Prostate gland (tissue), 2 donors: ENCODE measurements around the gene MCM6. TPM values are rescaled to one million over a fixed set of nuclear protein-coding genes. Genes with fewer than 3 reads are reported as not detected.
"Not testable (repeated sequence)": the region's sequence is repeated elsewhere in the genome, so short reads cannot be mapped to it uniquely, and the experiment has no call there.

Experiments used
- DNase-seq: peaks from one replicate; pipeline ENCODE4 v3.0.0-alpha.2; 2019; ENCODE audit warnings: low spot score
- H3K27ac ChIP-seq, 2 donors: fragments of 200-600 bp; sonication (generic); 2 replicates each; pipeline ENCODE4 v1.5.1; 2017 to 2019
- H3K27me3 ChIP-seq: fragments of 200-600 bp; sonication (generic); replicated peaks from 2 replicates; pipeline ENCODE4 v1.5.1; 2019; ENCODE audit not compliant: insufficient read depth
- H3K36me3 ChIP-seq, 2 donors: fragments of 200-600 bp; sonication (generic); 1 replicate in 1 of 2; 2 replicates in 1 of 2; pipeline versions ENCODE4 v1.5.1 to v1.8.1; 2017 to 2019
- H3K4me1 ChIP-seq: fragments of 200-600 bp; sonication (generic); replicated peaks from 2 replicates; pipeline ENCODE4 v1.5.1; 2019
- H3K4me3 ChIP-seq, 2 donors: fragments of 200-600 bp; sonication (generic); 2 replicates each; pipeline ENCODE4 v1.5.1; 2017 to 2019
- H3K9me3 ChIP-seq: fragments of 200-600 bp; sonication (generic); 2 replicates; pipeline ENCODE4 v1.5.1; 2017
- POLR2A ChIP-seq: fragments of 450-650 bp; IDR thresholded peaks from one replicate; pipeline ENCODE4 v1.6.1; 2016; ENCODE audit warnings: antibody characterized with exemption, mild to moderate bottlenecking
- POLR2AphosphoS5 ChIP-seq: sonication (generic); formaldehyde crosslinking; IDR thresholded peaks from one replicate; pipeline ENCODE4 v1.6.1; 2017; ENCODE audit warnings: antibody characterized with exemption
- WGBS: methylation state at CpG from one replicate; pipeline ENCODE4 v1.1.5; 2018; 5-methylcytosine and 5-hydroxymethylcytosine counted together
- intact Hi-C: fragments of 100-400 bp; cut with DNase I; formaldehyde crosslinking; loops from one replicate; pipeline ENCODE4 v1.14.2; 2022
- total RNA-seq, 2 donors: library from RNA; depleted of rRNA; stranded (reverse); fragments of >200 nt; gene quantifications; one replicate each; pipeline ENCODE4 v1.1.0, GENCODE V29; 2016
- TF ChIP-seq, protein P1 (sequence below), 4 experiments: fragments of 200-600 bp in 2 of 4; fragments of 450-650 bp in 2 of 4; sonication (generic) in 2 of 4; IDR thresholded peaks; 1 replicate in 3 of 4; 2 replicates in 1 of 4; pipeline ENCODE4 v1.5.1; 2016 to 2019; ENCODE audit warnings: antibody characterized with exemption in 4 of 4, mild to moderate bottlenecking in 2 of 4, moderate library complexity in 2 of 4

MCM6 gene
- total RNA-seq, 2 donors from 2014 or later, result 6.8 to 19.8 TPM

- 57% methylated on average over 2 of the region's 2 CpGs for WGBS
- intact Hi-C loops, result no loop called here
- TF ChIP-seq, protein P1, sequence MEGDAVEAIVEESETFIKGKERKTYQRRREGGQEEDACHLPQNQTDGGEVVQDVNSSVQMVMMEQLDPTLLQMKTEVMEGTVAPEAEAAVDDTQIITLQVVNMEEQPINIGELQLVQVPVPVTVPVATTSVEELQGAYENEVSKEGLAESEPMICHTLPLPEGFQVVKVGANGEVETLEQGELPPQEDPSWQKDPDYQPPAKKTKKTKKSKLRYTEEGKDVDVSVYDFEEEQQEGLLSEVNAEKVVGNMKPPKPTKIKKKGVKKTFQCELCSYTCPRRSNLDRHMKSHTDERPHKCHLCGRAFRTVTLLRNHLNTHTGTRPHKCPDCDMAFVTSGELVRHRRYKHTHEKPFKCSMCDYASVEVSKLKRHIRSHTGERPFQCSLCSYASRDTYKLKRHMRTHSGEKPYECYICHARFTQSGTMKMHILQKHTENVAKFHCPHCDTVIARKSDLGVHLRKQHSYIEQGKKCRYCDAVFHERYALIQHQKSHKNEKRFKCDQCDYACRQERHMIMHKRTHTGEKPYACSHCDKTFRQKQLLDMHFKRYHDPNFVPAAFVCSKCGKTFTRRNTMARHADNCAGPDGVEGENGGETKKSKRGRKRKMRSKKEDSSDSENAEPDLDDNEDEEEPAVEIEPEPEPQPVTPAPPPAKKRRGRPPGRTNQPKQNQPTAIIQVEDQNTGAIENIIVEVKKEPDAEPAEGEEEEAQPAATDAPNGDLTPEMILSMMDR (IDR thresholded peaks at IDR 0.05), result no peak
- TF ChIP-seq POLR2A, result no peak
- no peak for TF ChIP-seq POLR2AphosphoS5
- no peaks in the 10 kb centered on the region for H3K9me3 ChIP-seq
- no peak overlapping the region for H3K27ac ChIP-seq
- H3K36me3 ChIP-seq, result no peaks in the 10 kb centered on the region
- DNase-seq, result no peak
- no peaks in the 10 kb centered on the region for H3K4me1 ChIP-seq
- no peak overlapping the region for H3K4me3 ChIP-seq
- no peaks in the 10 kb centered on the region for H3K27me3 ChIP-seq
Measured at GRCh38 chr2:135812907-135813511, 63.2 kb downstream of the MCM6 start.

DNA sequence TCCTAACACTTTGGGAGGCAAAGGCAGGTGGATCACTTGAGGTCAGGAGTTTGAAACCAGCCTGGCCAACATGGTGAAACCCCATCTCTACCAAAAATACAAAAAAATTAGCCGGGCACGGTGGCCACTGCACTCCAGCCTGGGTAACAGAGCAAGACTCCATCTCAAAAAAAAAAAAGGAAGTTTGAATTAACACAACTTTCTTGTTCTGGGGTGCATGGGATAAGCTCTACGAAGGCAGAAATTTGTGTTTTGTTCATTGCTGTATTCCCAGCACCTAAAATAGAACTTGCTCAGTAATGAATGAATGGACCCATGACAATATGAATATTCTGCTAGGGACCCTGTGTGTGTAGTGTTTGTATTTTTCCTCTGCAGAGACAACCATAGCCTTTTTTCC, 68.4 kb downstream of the MCM6 start:
- intact Hi-C loops, H3K27ac ChIP-seq, H3K4me1 ChIP-seq, H3K9me3 ChIP-seq, H3K36me3 ChIP-seq, H3K4me3 ChIP-seq, H3K27me3 ChIP-seq, DNase-seq: not testable (repeated sequence)
- WGBS, result 93% methylated on average over 3 of the region's 3 CpGs

DNA sequence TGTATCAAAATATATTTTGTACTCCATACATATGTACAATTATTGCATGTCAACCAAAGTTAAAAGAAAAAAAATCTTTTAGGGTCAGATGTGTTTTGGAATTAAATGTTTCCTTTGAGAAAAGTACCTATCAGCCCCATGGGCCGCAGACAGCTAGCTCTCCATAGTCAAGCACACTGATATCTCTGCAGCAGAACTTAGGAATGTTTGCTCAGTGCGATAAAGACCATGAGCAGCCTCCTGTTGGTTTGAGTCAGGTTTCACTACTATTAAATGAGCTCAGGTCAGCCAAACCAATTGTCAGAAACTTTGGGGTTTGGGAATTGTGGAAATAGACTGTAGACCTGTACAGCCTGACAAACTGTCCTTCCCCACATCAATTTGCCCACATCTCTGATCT, 73.0 kb downstream of the MCM6 start:
- no peak overlapping the region for H3K4me3 ChIP-seq
- TF ChIP-seq, protein P1 (IDR thresholded peaks at IDR 0.05), result no peak
- TF ChIP-seq POLR2AphosphoS5, result no peak
- TF ChIP-seq POLR2A, result no peak
- WGBS, result 57% methylated on average over 2 of the region's 2 CpGs
- no peaks in the 10 kb centered on the region for H3K9me3 ChIP-seq
- no peaks in the 10 kb centered on the region for H3K27me3 ChIP-seq
- H3K36me3 ChIP-seq, result no peaks in the 10 kb centered on the region
- H3K4me1 ChIP-seq, result no peaks in the 10 kb centered on the region
- intact Hi-C loops, result no loop called here
- H3K27ac ChIP-seq, result no peak overlapping the region
- no peak for DNase-seq

- no peak overlapping the region for H3K4me3 ChIP-seq
- no peaks in the 10 kb centered on the region for H3K27me3 ChIP-seq
- no peaks in the 10 kb centered on the region for H3K4me1 ChIP-seq
- TF ChIP-seq POLR2A, result no peak
- no peak for TF ChIP-seq POLR2AphosphoS5
- TF ChIP-seq, protein P1 (IDR thresholded peaks at IDR 0.05), result no peak
- H3K36me3 ChIP-seq, result no peaks in the 10 kb centered on the region
- no peak for DNase-seq
- H3K27ac ChIP-seq, result no peak overlapping the region
- intact Hi-C loops, result no loop called here
- no peaks in the 10 kb centered on the region for H3K9me3 ChIP-seq
- WGBS, result 62% methylated on average over 3 of the region's 3 CpGs
Measured at GRCh38 chr2:135802350-135802749, 73.9 kb downstream of the MCM6 start.

- Histone ChIP-seq H3K4me1 (no peaks in the 10 kb centered on the region), H3K36me3 (no peaks in the 10 kb centered on the region), H3K4me3 (no peak overlapping the region), H3K27ac (no peak overlapping the region), H3K27me3 (no peaks in the 10 kb centered on the region), H3K9me3 (no peaks in the 10 kb centered on the region)
- intact Hi-C loops, result no loop called here
- TF ChIP-seq, protein P1 (IDR thresholded peaks at IDR 0.05), result no peak
- no peak for TF ChIP-seq POLR2AphosphoS5
- TF ChIP-seq POLR2A, result no peak
- 87% methylated on average over 9 of the region's 9 CpGs for WGBS
- DNase-seq, result no peak
Measured at GRCh38 chr2:135800513-135801460, 75.5 kb downstream of the MCM6 start.
